Right kidney (tissue), 1 donor: Measurements from ENCODE around the gene HCK.
"Not testable (repeated sequence)": the region's sequence is repeated elsewhere in the genome, so short reads cannot be mapped to it uniquely, and the experiment has no call there.

Source experiments
- DNase-seq: peaks from one replicate; pipeline ENCODE4 v3.0.0-alpha.2; 2016

HCK gene

GRCh38 chr20:32108814-32109391 is 56.9 kb downstream of the HCK start:
- DNase-seq, result no peak

DNA sequence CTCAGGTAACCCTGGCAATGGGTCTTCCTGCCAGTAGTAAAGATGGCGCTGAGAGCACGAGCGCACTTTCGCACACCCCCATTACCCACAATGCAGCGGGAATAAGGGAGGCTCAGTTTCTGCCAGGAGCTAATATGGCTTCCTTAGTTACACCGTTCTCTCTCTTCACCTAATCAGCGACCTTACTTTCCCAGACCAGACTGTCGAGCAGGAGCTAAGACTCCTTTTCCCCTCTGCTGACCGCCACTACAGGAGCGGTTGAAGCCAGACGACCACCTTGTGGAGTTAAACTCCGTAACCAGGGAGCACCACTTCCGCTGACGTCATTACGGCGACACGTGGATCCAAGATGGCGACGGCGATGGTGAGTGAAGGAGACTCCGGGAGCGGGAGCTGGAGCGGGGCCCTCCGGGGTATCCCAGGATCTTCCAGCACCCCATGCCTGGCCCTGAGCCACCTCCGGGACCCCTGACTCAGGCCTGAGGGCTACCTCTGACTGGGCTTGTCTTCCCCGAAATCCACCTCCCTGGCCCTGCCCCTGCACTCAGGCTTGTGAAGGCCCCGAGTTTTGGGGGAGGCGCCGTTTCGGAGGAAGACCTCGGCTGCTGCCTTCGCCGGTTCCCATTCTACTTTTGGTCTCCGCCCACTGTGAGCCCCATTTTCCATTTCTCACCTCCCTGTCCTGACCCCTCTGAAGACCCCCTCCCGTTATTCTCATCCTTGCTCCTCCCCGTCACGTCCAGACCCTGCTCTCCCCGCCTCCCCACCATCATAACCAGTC is 57.5 kb downstream of the HCK start, which contains the start of gene TM9SF4:
TM9SF4 (plus strand) TSS at position 323 of the 781 bp plus-strand sequence; CDS start at position 350, 27 bp downstream.
- DNase-seq, result peak; percentile 99

- no peak for DNase-seq
Observed at GRCh38 chr20:32110173-32110704, 58.2 kb downstream of the HCK start.

DNA sequence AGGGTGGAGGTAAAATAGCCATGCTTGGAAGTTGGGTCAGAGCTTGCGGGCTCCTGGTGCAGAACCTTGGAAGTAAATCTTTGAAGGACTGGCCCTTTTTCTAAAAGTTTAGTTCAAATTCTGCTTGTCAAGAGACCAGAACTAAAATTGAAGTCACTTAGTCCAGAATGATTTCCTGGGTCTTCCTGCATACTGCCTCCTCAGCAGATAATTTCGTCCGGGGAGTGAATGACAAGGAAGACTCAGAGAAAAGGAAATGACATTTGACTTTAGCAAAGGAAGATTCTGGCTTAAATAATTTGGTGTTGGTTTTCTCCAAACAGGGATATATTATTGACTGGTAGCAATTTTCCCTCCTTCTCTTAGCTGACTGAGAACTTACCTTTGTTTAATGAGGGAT is 58.7 kb downstream of the HCK start:
- no peak for DNase-seq

DNA sequence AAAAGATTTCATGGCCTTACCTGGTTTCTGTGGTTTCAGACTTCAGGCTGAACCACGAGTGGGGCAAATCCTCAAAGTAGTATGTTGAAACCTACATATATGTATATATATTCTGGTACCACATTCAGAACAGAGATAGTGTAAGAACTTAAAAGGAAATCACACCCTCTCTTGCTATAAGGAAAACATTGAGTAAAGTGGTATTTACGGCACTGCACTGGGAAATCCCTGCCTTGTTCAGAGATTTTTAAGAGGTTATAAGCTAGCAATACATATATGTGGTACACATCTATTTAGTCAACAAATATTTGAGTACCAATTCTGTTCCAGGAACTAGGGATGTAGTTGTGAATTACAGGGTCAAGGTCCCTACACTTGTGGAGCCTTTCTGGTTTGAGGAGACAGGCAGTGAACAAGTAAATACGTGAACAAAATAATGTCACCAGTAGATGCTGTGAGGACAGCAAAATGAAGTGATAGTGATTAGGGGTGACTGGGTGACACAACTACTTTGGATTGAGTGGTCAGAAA is 59.2 kb downstream of the HCK start:
- DNase-seq, result no peak

GRCh38 chr20:32111753-32112152 is 59.7 kb downstream of the HCK start:
- no peak for DNase-seq

- no peak for DNase-seq
Observed at GRCh38 chr20:32112841-32113240, 60.8 kb downstream of the HCK start.

DNA sequence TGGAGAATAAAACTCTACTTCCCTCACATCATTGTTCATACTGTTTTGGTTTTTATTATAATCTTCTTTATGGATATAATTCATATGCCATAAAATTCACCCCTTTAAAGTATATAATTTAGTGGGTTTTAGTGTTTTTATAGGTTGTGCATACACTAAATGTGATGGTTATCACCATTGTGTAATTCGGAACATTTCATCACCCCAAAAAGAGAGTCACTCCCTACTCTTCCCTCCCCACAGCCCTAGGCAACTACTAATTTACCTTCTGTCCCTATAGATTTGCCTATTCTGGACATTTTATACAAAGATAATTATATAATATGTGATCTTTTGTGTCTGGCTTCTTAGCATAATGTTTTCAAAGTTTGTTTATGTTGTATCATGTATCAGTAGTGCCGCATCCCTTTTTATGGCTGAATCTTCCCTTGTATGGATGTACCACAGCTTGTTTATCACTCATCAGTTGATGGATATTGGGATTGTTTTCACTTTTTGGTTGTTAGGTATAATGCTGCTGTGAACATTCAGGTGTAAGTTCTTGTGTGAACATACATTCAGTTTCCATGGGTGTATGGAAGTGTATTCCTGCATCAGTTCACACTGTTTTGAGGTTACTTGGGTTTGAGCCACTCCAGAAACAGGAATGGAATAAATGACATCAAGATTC is 61.7 kb downstream of the HCK start:
- no peak for DNase-seq

GRCh38 chr20:32114305-32114960 is 62.4 kb downstream of the HCK start:
- no peak for DNase-seq

GRCh38 chr20:32115211-32115767 is 63.2 kb downstream of the HCK start:
- peak; percentile 7 for DNase-seq

DNA sequence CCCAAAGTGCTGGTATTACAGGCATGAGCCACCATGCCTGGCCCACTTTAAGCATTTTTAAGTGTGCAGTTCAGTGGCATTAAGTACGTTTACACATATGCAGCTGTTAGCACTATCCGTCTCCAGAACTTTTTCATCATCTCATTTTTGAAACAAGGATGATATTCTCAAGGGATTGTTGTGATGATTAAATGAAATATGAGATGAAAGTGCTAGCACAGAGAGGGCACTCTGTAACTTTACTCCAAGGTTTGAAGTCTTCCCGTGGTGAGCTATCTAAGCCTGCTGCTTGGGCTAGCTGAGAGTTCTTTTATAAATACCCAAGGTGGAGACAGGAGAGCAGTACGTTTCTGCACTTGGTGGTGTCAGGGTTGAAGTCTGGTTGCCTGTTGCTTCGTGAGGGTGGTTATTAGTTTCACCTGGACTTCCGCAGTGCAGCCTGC is 64.1 kb downstream of the HCK start:
- no peak for DNase-seq

GRCh38 chr20:32116796-32117195 is 64.8 kb downstream of the HCK start:
- DNase-seq, result not testable (repeated sequence)

GRCh38 chr20:32118427-32118826 is 66.4 kb downstream of the HCK start:
- DNase-seq, result not testable (repeated sequence)

DNA sequence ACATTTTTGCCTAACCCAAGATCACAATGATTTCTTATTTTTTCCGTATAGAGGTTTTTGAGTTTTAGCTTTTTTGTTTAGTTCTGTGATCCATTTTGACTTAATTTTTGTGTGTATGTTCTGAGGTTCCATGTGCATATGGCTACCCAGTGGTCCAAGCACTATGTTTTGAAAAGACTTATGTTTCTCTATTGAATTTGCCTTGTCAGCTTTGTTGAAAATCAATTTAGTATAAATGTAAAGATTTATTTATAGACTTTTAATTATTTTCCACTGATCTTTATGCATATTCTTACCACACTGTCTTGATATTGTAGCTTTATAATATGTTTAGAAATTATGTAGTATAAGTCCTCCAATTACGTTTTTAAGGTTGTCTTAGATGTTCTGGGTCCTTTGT is 67.7 kb downstream of the HCK start:
- DNase-seq, result no peak

GRCh38 chr20:32121908-32122307 is 69.9 kb downstream of the HCK start:
- not testable (repeated sequence) for DNase-seq

DNA sequence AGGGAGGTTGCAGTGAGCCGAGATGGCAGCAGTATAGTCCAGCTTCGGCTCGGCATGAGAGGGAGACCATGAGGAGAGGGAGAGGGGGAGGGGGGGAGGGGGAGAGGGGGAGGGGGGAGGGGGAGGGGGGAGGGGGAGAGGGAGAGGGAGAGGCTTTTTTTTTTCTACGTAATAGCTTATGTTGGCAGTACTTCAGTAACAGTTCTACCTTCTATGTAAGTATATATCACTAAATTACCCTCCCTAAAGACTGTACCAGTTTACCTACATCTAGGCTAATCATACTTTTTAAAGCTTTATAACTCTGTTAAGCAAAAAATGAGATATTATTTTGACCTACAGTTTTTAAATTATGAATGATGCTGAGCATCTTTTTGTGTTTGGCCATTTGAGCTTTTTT is 71.0 kb downstream of the HCK start:
- no peak for DNase-seq

GRCh38 chr20:32124916-32125454 is 72.9 kb downstream of the HCK start:
- DNase-seq, result no peak

DNA sequence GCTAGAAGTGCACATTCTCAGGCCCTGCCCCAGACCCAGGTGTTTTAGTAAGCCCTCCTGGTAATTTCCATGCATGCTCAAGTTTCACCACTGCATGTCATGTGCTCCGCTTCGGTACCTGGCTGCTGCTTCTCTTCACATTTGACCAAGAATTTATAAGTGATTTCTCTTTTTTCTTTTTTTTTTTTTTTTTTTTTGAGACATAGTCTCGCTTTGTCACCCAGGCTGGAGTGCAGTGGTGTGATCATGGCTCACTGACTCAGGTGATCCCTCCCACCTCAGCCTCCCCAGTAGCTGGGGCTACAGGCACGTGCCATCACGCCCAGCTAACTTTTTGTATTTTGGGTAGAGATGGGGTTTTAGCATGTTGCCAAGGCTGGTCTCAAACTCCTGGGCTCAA is 73.5 kb downstream of the HCK start:
- no peak for DNase-seq

DNA sequence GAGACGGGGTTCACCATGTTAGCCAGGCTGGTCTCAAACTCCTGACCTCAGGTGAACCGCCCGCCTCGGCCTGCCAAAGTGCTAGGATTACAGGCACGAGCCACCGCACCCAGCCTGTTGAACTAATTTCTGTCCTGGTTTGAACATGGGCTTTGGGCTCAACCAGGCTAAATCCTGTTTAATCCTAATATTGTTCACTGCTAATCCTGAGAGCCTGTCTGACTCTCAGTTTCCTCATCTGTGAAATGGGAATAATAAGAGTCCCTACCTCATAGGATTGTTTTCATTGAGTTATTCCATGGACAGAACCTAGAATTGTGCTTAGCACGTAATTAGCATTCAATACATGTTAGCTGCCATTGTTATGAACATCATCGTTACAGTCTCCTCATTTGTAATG is 74.9 kb downstream of the HCK start:
- no peak for DNase-seq

- no peak for DNase-seq
Observed at GRCh38 chr20:32127347-32127746, 75.3 kb downstream of the HCK start.

- DNase-seq, result no peak
Observed at GRCh38 chr20:32128167-32128566, 76.1 kb downstream of the HCK start.

DNA sequence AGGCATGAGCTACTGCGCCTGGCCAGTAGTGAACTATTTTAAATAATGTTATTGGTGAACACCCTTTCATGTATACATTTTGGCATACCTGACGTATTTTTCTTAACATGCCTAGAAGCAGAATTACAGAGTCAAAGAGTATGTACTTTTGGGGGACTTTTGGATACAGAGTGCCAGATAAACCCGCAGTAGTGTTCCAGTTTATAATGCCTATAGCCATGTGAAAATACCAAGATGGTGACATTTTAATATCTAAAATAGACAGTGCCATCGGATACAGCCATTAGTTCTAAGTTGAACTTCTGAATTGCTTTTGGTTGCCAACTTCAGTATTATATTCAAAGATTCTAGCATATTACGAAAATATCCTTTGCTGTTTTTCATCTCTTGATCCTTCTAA is 77.8 kb downstream of the HCK start:
- DNase-seq, result no peak
